Fibroblast of mammary gland (primary cell): ENCODE data around the gene APC.
A peak's percentile ranks its signal among the peaks of the same experiment; 100 is the strongest.

Experiments
- DNase-seq: peaks from one replicate; pipeline ENCODE4 v3.0.0-alpha.2; 2010; ENCODE audit warnings: low read depth
- H3K4me3 ChIP-seq: 2 replicates; pipeline ENCODE4 v1.5.1; 2011; ENCODE audit warnings: low read depth, mild to moderate bottlenecking, low read length, moderate library complexity; ENCODE audit not compliant: control insufficient read depth
- TF ChIP-seq, protein P1 (sequence below): conservative IDR thresholded peaks from 2 replicates; pipeline ENCODE4 v1.5.1; 2011; ENCODE audit warnings: low read depth, low read length, inconsistent platforms; ENCODE audit not compliant: control insufficient read depth, insufficient read depth

Gene APC

DNA sequence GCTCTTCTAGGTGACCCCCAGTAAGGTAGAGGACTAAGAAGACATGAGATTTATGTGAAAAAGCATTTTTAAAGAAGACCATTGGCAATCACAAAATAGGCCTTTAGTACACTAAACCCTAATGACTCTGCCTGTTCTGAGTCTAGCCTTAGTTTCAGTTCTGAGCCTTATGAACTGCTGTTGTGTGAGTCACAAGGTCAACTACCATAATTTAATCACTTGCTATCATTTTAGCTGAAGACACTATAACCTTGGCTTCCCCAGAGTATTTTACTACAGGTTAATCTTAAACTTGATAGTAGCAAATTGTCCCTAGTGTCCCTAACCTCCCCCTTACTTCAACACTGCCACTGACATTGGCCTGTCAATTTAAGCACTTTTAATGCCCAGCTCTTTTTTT is 34.4 kb downstream of the APC start:
- H3K4me3 ChIP-seq = no peak overlapping the region
- TF ChIP-seq, protein P1, sequence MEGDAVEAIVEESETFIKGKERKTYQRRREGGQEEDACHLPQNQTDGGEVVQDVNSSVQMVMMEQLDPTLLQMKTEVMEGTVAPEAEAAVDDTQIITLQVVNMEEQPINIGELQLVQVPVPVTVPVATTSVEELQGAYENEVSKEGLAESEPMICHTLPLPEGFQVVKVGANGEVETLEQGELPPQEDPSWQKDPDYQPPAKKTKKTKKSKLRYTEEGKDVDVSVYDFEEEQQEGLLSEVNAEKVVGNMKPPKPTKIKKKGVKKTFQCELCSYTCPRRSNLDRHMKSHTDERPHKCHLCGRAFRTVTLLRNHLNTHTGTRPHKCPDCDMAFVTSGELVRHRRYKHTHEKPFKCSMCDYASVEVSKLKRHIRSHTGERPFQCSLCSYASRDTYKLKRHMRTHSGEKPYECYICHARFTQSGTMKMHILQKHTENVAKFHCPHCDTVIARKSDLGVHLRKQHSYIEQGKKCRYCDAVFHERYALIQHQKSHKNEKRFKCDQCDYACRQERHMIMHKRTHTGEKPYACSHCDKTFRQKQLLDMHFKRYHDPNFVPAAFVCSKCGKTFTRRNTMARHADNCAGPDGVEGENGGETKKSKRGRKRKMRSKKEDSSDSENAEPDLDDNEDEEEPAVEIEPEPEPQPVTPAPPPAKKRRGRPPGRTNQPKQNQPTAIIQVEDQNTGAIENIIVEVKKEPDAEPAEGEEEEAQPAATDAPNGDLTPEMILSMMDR = no peak
- DNase-seq = peak; percentile 45

DNA sequence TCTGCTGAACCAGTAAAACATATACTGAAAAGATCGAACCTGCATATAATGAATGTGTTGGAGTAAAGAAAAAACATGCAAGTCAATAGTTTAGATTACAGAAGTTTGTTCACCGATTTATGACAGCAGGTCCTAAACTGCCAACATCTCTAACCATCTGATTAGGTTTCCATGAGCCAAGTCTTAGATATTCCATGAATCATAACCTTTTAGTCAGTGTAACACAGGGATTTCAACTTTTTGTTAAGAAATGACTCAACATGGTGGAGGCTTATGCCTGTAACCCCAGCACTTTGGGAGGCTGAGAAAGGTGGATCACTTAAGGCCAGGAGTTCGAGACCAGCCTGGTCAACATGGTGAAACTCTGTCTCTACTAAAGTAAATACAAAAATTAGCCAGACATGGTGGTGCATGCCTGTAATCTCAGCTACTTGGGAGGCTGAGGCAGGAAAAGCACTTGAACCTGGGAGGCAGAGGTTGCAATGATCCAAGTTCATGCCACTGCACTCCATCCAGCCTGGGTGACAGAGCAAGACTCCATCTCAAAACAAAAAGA is 38.7 kb downstream of the APC start:
- TF ChIP-seq, protein P1 = no peak
- DNase-seq = peak; percentile 95
- H3K4me3 ChIP-seq = no peak overlapping the region

DNA sequence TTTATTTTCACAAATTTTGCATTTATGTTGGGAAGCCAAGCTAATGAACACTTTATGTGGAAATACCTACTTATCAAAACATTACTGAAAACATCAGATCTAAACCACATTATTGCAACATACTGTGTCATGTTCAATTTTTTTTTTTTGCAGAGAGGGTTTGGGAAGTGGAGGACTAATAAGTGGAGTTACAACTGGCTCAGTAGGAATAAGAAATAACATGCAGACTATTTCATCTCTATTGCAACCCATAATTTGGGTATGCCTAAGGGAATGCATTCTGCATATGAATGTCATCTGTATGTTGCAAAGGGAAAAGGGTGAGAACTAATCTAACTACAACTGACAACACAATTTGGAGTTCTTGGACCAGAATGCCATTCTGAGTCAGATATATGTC is 41.8 kb downstream of the APC start:
- no peak overlapping the region for H3K4me3 ChIP-seq
- TF ChIP-seq, protein P1 = no peak
- DNase-seq = peak; percentile 91

DNA sequence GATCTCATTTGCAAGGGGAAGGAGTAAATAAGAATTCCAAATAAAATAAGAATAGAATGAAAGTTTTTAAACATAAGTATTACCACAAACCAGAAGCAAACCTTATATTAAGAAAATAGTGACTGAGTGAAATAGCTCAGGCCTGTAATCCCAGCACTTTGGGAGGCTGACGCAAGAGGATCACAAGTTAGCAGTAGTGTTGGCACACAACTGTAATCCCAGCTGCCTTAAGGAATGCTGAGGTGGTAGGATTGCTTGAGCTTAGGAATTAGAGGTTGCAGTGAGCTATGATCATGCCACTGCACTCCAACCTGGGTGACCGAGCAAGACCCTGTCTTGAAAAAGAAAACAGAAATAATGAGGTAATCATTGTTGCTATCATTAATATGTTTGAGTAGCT is 47.0 kb downstream of the APC start:
- no peak overlapping the region for H3K4me3 ChIP-seq
- DNase-seq = peak; percentile 53
- TF ChIP-seq, protein P1 = no peak

DNA sequence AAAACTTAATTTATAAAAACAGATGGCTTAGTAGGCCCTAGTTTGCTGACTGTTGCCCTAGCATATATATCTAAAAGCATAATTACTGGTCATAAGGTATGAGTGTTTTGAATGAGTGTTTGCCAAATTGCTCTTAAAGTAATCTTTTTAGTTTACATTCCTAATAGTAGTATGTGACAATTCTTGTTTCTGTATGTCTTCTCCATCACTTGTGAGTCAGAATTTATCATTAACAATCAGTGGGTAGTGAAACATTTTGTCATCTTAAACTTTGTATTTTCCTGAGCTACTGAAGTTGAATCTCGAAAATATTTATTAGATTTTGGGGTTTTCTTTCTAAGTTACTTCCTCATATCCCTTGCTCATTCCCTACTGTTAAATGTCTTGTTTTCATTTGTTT is 49.6 kb downstream of the APC start:
- H3K4me3 ChIP-seq = no peak overlapping the region
- peak; percentile 53 for DNase-seq
- TF ChIP-seq, protein P1 = no peak

DNA sequence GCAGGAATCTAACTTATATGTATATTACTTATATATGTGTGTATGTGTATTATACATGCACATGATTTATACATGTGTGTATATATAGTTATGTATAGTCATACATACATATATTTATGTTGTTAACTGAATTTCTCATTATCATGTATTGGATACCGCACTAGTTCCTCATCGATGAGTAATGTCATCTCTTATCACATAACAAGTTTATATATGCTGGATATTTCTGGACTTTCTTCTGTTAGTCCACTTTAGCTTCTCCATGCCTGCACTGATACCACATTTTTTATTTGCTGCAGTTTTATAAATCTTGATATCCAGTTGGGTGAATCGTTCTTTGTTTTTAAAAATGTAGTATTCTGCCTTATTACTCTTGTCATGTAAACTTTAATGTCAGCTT is 50.2 kb downstream of the APC start:
- no peak overlapping the region for H3K4me3 ChIP-seq
- TF ChIP-seq, protein P1 = no peak
- no peak for DNase-seq

DNA sequence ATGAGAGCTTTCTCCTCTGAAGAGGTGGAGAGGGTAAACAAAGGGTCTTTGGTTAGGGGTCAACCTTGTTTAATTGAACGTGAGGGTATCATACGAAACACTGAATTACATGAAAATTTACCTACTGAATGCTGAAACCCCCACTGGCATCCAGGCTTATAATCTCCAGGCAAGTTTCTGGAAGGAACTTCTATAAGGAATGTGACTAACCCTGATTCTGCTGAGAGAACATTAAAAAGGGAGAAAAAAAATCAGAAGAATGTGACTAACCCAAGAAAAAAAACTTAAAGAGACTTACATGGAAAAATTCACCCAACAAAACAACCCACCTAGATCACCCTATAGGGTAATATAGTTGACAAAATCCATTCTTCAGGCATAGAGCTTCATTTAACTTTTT is 55.5 kb downstream of the APC start:
- TF ChIP-seq, protein P1 = no peak
- no peak for DNase-seq
- H3K4me3 ChIP-seq = no peak overlapping the region
